Panc1 (cell line): Measurements from ENCODE around the gene S100P. TPM values are rescaled to one million over a fixed set of nuclear protein-coding genes. Genes with fewer than 3 reads are reported as not detected.

Experiments
- ATAC-seq: fragments of 200-7000 bp; cut with Tn5 transposase; 2 replicates; pipeline ENCODE4 v1.9.1; 2020; ENCODE audit warnings: mild to moderate bottlenecking, moderate library complexity
- BruUV-seq: library from RNA; stranded (reverse); fragments of 400-500 nt; replicated peaks from 2 replicates; lab custom pipeline; 2021; lab: Mats Ljungman, UMichigan
- CTCF ChIA-PET: fragments of 300-600 bp; sonication (Branson Sonifier 250); formaldehyde crosslinking; loops from one replicate; lab custom pipeline; 2022; ENCODE audit warnings: antibody characterized with exemption; lab: Charles Lee
- POLR2A ChIA-PET: fragments of 300-600 bp; sonication (Branson Sonifier 250); formaldehyde crosslinking; loops from one replicate; lab custom pipeline; 2022; ENCODE audit warnings: antibody characterized with exemption; lab: Charles Lee
- DNase-seq: peaks from one replicate; pipeline ENCODE4 v3.0.0-alpha.2; 2010; ENCODE audit warnings: low read depth, low spot score
- H3K27ac ChIP-seq: 2 replicates; pipeline ENCODE4 v1.5.1; 2011; ENCODE audit warnings: mild to moderate bottlenecking, low read length, inconsistent platforms
- H3K27me3 ChIP-seq: fragments of 200-500 bp; sonication (Bioruptor generic); 2 replicates; pipeline ENCODE4 v1.6.0; 2014; ENCODE audit warnings: low read length, inconsistent platforms; ENCODE audit not compliant: control insufficient read depth, insufficient read depth
- H3K36me3 ChIP-seq: fragments of 200-500 bp; sonication (Bioruptor generic); 2 replicates; pipeline ENCODE4 v1.5.1; 2014; ENCODE audit warnings: inconsistent platforms, mild to moderate bottlenecking, low read length, moderate library complexity; ENCODE audit not compliant: control insufficient read depth, insufficient read depth
- H3K4me1 ChIP-seq: 2 replicates; pipeline ENCODE4 v1.5.1; 2011; ENCODE audit warnings: inconsistent platforms, mild to moderate bottlenecking, low read length, moderate library complexity; ENCODE audit not compliant: control insufficient read depth, insufficient read depth
- H3K4me3 ChIP-seq, 2 experiments: 2 replicates each; pipeline ENCODE4 v1.5.1; 2011 to 2012; ENCODE audit warnings: low read depth in 2 of 2, low read length in 2 of 2, mild to moderate bottlenecking in 2 of 2, inconsistent platforms in 1 of 2, moderate library complexity in 1 of 2
- H3K9me3 ChIP-seq: fragments of 200-500 bp; sonication (Bioruptor generic); 2 replicates; pipeline ENCODE4 v1.5.1; 2014; ENCODE audit warnings: low read depth, mild to moderate bottlenecking, inconsistent platforms, low read length, moderate library complexity; ENCODE audit not compliant: control insufficient read depth, insufficient read depth
- CTCF ChIP-seq: fragments of 450-650 bp; IDR thresholded peaks from 2 replicates; pipeline ENCODE4 v1.5.1; 2017; ENCODE audit warnings: mild to moderate bottlenecking
- POLR2AphosphoS5 ChIP-seq: IDR thresholded peaks from 2 replicates; pipeline ENCODE4 v1.6.1; 2012; ENCODE audit warnings: mild to moderate bottlenecking, low read depth, low read length, moderate library complexity
- REST ChIP-seq, 2 experiments: IDR thresholded peaks; 2 replicates each; pipeline ENCODE4 v1.6.1; 2011 to 2012; ENCODE audit warnings: low read depth in 2 of 2, control low read depth in 1 of 2, low read length in 1 of 2, mild to moderate bottlenecking in 1 of 2, moderate library complexity in 1 of 2; ENCODE audit not compliant: insufficient read depth in 1 of 2
- SIN3A ChIP-seq: IDR thresholded peaks from 2 replicates; pipeline ENCODE4 v1.6.1; 2012; ENCODE audit warnings: low read depth, mild to moderate bottlenecking, low read length, moderate library complexity, borderline replicate concordance; ENCODE audit not compliant: insufficient read depth
- TCF7L2 ChIP-seq: IDR thresholded peaks from 2 replicates; pipeline ENCODE4 v1.6.1; 2011; ENCODE audit warnings: mild to moderate bottlenecking, low read depth, low read length, inconsistent platforms
- in situ Hi-C: cut with HindIII; loops from 2 replicates; pipeline ENCODE4 v1.10.0; 2016; ENCODE audit warnings: low sequenced_read_pairs, low pct_unique_long_range_greater_than_20kb
- intact Hi-C: fragments of 100-400 bp; cut with micrococcal nuclease; formaldehyde crosslinking; loops from one replicate; pipeline ENCODE4 v1.10.0; 2022; ENCODE audit not compliant: unreplicated experiment
- total RNA-seq: library from RNA; stranded (reverse); gene quantifications from one replicate; pipeline ENCODE4 v1.2.1, GENCODE V29; 2021; ENCODE audit not compliant: unreplicated experiment

Gene S100P
- total RNA-seq, 1 experiment from 2014 or later = 2.3 TPM

- in situ Hi-C loops = no loop called here
- Histone ChIP-seq H3K4me3 (peak overlapping the region; percentile 66 to 75), H3K4me1 (peaks cover 14% of the 10 kb centered on the region), H3K9me3 (no peaks in the 10 kb centered on the region), H3K27me3 (no peaks in the 10 kb centered on the region), H3K27ac (peak overlapping the region; percentile 96), H3K36me3 (no peaks in the 10 kb centered on the region)
- intact Hi-C loops = loop anchor here (10.0 kb wide), 1 partner anchor 69 kb away; the partner anchor contains the start of gene KIAA0232
- POLR2A ChIA-PET = no interaction called here
- no peak for TF ChIP-seq REST (IDR thresholded peaks at IDR 0.05; ENCODE audit: insufficient read depth in 1 of 2, low read depth in 2 of 2, low read length in 1 of 2)
- no peak for TF ChIP-seq CTCF
- TF ChIP-seq TCF7L2 = no peak
- no peak for TF ChIP-seq POLR2AphosphoS5
- no peak for TF ChIP-seq SIN3A
- BruUV-seq = no TSS peak
- ATAC-seq (peak; percentile 24), DNase-seq (no peak)
- CTCF ChIA-PET = interaction anchor here (0.5 to 0.7 kb wide), 3 partner anchors 34 to 229 kb away, joined by 3 to 10 read pairs (median 3); no protein-coding TSS in a partner anchor
Measured at GRCh38 chr4:6715704-6716017, 22.0 kb downstream of the S100P start.

GRCh38 chr4:6716018-6716911 lies 22.6 kb downstream of the S100P start, which contains the start of gene BLOC1S4:
TSS of gene BLOC1S4 (plus strand) at chr4:6716174. CDS start at chr4:6716210, 36 bp downstream.
- Histone ChIP-seq H3K4me1 (peaks cover 14% of the 10 kb centered on the region), H3K9me3 (no peaks in the 10 kb centered on the region), H3K4me3 (peak within 1 kb of the TSS; percentile 66 to 75), H3K27me3 (no peaks in the 10 kb centered on the region), H3K27ac (peak within 1 kb of the TSS; percentile 96), H3K36me3 (no peaks in the 10 kb centered on the region)
- ChIA-PET POLR2A (no interaction called here), CTCF (interaction anchor here (0.5 to 0.7 kb wide), 3 partner anchors 35 to 229 kb away, joined by 3 to 10 read pairs (median 3); no protein-coding TSS in a partner anchor)
- in situ Hi-C loops (no loop called here), intact Hi-C loops (loop anchor here (10.0 kb wide), 1 partner anchor 69 kb away; the partner anchor contains the start of gene KIAA0232)
- BruUV-seq = TSS peak; percentile 91
- ATAC-seq (peak; percentile 83), DNase-seq (no peak)
- TF ChIP-seq POLR2AphosphoS5 (peak; percentile 70), CTCF (no peak), TCF7L2 (no peak), REST (IDR thresholded peaks at IDR 0.05; ENCODE audit: insufficient read depth in 1 of 2, low read depth in 2 of 2, low read length in 1 of 2) (0 out of 4 replicates have a peak, but pooled peaks of 1 of the 2 experiments have one; percentile 30), SIN3A (no peak)
